HG02759 (cell line): Measurements from ENCODE around the gene B4GALT1.

Source experiments
- ATAC-seq: cut with Tn5 transposase; IDR thresholded peaks from one replicate; pipeline ENCODE4 v1.9.1; 2021; ENCODE audit warnings: mild to moderate bottlenecking, moderate library complexity; ENCODE audit not compliant: unreplicated experiment

The B4GALT1 gene

GRCh38 chr9:33167084-33167971 lies at the start of gene B4GALT1:
TSS of gene B4GALT1 (minus strand) at chr9:33167336. CDS start at chr9:33167169, 167 bp downstream.
- peak; percentile 65 for ATAC-seq

DNA sequence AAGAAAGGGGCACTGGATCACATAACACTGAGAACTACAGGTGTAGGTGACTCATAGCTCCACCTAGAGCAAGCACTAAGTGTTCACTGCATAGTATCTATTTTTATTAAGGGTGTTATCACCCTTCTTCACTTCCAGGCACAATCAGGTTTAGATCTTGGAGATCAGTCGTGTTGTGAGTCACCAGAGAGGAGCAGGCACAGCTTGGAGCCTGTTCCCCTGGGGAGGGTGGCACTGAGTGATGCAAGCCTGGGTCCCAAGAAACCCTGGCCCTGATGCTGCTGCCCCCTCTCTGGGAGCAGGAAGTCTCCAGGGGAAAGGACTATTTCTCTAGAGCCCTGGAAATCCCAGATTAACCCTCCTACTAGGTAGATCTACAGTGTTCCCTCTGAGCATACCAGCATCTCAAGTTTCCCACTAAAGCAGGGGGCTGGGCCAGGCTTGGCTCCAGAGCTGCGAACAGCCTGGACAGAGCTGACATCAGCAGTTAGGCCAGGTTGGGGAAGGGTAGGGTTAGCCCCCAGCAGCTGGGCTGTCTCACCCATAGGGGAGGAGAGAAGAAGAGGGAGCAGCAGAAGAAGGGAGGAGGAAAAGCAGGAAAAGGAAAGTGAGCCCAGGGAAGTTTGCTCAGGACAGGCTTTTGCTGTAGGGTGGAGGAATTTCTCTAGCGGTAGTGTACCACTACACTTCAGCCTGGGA lies 44.7 kb upstream of the B4GALT1 start:
- ATAC-seq: no peak

DNA sequence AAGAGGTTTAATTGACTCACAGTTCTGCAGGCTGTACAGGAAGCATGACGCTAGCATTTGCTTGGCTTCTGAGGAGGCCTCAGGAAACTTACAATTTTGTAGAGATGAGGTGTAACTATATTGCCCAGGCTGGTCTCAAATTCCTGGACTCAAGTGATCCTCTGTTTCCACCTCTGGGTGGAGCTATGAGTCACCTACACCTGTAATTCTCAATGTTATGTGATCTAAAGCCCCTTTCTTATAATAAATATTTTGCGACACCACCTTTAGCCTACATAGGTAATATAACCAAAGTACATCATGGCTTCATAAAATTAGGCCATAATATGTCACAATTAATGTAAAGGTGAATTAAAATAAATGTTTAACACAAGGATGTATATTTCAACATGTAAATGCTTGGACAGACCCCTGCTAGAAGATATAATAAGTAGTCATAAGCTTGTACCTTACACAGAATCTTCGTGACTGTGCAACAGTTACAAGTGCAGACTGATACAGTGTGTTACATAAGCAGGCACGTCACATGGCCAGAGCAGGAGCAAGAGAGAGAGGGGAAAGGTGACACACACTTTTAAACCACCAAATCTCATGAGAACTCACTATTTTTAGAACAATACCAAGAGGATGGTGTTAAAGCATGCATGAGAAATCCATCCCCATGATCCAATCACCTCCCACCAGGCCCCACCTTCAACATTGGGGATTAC lies 43.0 kb upstream of the B4GALT1 start:
- no peak for ATAC-seq

DNA sequence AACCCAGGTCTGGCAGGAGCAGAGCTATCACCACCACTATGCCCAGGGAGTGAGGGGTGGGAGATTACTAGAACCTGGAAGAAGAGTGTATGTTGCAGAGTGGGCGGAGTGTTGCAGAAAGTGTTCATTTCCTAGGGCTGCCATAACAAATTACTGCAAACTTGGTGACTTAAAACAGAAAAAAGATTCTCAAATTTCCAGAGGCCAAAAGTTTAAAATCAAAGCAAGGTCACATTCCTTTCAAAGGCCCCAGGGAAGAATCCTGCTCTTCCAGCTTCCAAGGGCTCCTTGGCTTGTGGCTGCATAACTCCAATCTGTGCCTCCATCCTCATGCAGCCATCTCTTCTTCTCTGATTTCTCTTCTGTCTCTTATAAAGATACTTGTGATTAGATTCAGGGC lies 42.3 kb upstream of the B4GALT1 start:
- ATAC-seq: no peak

- ATAC-seq: peak; percentile 100
Observed at GRCh38 chr9:33202552-33203201, 35.5 kb upstream of the B4GALT1 start.

- peak; percentile 37 for ATAC-seq
Observed at GRCh38 chr9:33202018-33202417, 34.9 kb upstream of the B4GALT1 start.

DNA sequence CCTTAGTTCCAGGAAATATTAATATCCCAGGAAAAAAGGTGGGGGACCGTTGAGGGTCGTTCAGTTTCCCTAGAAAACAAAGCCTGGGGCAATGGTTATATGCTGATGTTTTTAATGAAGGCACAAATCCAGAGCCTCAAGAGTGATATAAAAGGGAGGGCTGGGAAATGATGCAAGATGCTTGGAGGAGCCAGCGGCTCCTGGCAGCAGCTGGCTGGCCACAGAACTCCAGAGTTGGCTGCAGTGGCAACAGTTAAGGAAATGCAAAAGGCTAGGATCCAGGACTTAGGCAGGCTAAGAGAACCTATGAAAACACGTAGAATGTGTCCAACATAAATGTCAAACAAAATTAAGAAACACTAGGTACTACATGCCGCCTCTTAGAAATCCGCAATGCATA lies 31.0 kb upstream of the B4GALT1 start:
- ATAC-seq: no peak

GRCh38 chr9:33197279-33198152 lies 30.4 kb upstream of the B4GALT1 start:
- no peak for ATAC-seq

DNA sequence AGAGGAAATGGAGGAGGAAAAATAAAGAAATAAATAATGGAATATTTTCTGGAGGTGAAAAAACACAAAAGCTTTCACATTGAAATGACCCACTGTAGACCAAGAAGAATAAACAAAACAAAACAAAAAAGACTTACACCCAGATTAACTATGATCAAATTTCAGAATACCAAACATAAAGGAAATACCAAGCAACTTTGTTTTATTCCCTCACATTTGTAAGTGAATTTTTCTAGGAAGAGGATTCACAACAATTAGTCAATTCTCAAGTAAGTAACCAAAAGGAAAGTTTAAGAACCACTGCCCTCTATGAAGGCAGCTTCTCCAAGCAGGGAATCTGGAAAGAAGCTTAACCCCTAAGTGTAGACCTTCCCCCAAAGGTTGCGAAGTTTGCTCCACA lies 29.6 kb upstream of the B4GALT1 start:
- ATAC-seq: no peak

DNA sequence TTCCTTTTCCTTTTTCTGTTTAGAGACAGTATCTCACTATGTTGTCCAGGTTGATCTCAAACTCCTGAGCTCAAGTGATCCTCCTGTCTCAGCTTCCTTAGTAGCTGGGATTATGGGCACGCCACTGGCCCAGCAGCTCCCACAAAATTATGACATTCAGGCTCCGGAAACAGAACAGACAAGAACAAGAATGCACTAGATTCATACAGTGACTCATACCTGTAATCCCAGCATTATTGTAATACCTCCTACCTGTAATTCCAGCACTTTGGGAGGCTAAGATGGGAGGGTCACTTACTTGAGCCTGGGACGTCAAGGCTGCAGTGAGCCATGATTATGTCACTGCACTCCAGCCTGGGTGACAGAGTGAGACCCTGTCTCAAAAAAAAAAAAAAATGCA lies 26.7 kb upstream of the B4GALT1 start:
- no peak for ATAC-seq

GRCh38 chr9:33192493-33193255 lies 25.5 kb upstream of the B4GALT1 start:
- ATAC-seq: no peak

GRCh38 chr9:33190021-33190705 lies 23.0 kb upstream of the B4GALT1 start:
- no peak for ATAC-seq

GRCh38 chr9:33189331-33189791 lies 22.2 kb upstream of the B4GALT1 start:
- no peak for ATAC-seq

DNA sequence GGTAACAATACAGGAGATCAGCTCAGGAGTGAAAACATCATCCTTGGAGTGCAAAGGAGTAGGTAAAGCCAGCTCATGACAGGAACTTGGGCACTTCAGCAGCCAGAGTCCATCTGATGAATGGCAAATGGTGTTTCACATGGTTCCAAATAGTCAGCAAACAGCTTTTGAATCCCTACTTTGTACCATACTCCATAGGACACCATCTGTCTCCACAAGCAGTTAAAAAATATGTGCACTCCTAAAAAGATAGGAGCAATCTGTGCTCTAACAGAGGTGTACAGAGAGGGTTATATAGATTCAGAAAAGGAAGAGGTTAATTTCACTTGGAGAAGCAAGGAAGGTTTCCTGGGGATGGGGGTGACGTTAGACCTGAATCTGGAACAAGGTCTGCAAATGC lies 21.6 kb upstream of the B4GALT1 start:
- ATAC-seq: no peak

DNA sequence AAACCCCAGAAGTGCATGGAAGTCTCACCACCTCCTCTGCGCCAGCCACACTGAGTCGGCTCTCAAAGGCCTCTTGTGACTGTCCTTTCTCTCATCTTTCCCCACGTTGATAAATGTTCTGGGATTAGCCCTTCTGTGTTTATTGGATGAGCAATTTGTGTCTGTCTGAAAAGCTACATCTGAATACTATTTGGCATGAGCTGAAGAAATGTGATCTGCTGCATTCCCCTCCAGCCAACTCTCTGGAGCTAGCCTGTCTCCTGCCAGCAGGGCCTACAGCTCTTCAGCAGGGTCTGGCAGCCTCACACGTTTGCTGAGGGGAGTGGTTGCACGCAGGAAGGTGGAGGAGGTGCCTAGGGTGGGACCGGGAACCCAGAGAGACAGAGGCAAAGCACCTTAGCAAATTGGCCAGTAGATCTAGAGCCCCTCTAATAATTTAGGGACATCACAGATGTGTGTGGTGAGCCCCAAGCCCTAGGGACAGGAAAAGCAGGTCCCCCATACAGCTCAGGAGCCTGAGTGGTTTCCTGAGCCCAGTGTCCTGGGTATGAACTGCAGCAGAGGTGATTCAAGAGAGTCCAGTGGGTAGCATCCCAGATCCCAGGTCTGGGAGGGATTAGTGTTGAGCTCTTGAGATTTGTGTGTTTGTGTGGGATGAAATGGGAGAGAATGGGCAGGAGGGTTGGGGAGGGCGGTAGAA lies 20.5 kb upstream of the B4GALT1 start:
- no peak for ATAC-seq

DNA sequence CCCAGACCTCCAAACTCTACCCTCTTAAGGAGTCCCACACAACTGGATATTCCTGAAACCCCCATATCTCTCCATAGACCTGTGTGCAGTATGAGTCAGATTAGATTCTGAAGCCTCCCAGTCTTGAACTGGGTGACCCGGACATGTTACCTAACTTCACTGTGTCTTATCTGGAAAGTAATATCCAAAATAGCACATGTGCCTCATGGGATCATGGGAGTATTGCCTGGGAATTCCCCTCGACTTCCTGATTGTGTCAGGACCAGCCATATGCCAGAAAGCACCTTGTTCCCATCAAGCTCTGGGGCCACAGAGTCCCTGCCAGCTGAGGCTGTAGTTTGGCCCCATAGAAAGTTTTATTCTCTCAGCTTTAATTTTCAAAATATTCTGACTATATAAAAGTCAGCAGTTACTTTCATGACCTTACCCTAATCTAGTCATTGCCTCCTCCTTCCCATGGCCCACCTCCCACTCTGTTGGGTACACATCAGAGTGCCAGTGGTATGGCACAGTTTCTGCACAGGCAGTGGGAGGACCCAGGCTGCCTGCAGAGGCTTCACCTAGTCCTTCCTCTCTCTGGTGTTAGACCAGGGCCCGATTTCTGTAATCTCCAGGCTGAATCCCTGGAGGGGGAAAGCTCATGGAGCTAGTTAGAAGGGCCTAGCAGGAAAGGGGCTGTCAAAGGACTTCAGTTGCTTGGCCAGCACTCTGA lies 19.5 kb upstream of the B4GALT1 start:
- ATAC-seq: no peak

- no peak for ATAC-seq
Observed at GRCh38 chr9:33185858-33186257, 18.7 kb upstream of the B4GALT1 start.
